ENCODE results near the gene ZNHIT6.

The ZNHIT6 gene

GRCh38 chr1:85621430-85621829 lies 86.8 kb downstream of the ZNHIT6 start:
- no peak for DNase-seq (ENCODE audit: low spot score)

- no peak for DNase-seq (ENCODE audit: low spot score)
Observed at GRCh38 chr1:85617633-85618100, 90.6 kb downstream of the ZNHIT6 start.

GRCh38 chr1:85616736-85617135 lies 91.5 kb downstream of the ZNHIT6 start:
- DNase-seq (ENCODE audit: low spot score) = no peak

GRCh38 chr1:85616364-85616705 lies 91.9 kb downstream of the ZNHIT6 start:
- no peak for DNase-seq (ENCODE audit: low spot score)

GRCh38 chr1:85615586-85616363 lies 92.5 kb downstream of the ZNHIT6 start:
- no peak for DNase-seq (ENCODE audit: low spot score)

- DNase-seq (ENCODE audit: low spot score) = no peak
Observed at GRCh38 chr1:85612704-85613361, 95.4 kb downstream of the ZNHIT6 start.

- DNase-seq (ENCODE audit: low spot score) = no peak
Observed at GRCh38 chr1:85611856-85612255, 96.4 kb downstream of the ZNHIT6 start.

- DNase-seq (ENCODE audit: low spot score) = no peak
Observed at GRCh38 chr1:85611425-85611824, 96.8 kb downstream of the ZNHIT6 start.

- no peak for DNase-seq (ENCODE audit: low spot score)
Observed at GRCh38 chr1:85609976-85610375, 98.3 kb downstream of the ZNHIT6 start.

- DNase-seq (ENCODE audit: low spot score) = no peak
Observed at GRCh38 chr1:85608851-85609250, 99.4 kb downstream of the ZNHIT6 start.

- DNase-seq (ENCODE audit: low spot score) = no peak
Observed at GRCh38 chr1:85607921-85608265, 100.3 kb downstream of the ZNHIT6 start.

- no peak for DNase-seq (ENCODE audit: low spot score)
Observed at GRCh38 chr1:85607126-85607920, 100.9 kb downstream of the ZNHIT6 start.

- no peak for DNase-seq (ENCODE audit: low spot score)
Observed at GRCh38 chr1:85606414-85606800, 101.8 kb downstream of the ZNHIT6 start.

- no peak for DNase-seq (ENCODE audit: low spot score)
Observed at GRCh38 chr1:85605484-85606413, 102.5 kb downstream of the ZNHIT6 start.

GRCh38 chr1:85604298-85604997 lies 103.8 kb downstream of the ZNHIT6 start:
- no peak for DNase-seq (ENCODE audit: low spot score)

GRCh38 chr1:85603086-85603880 lies 105.0 kb downstream of the ZNHIT6 start:
- no peak for DNase-seq (ENCODE audit: low spot score)

- no peak for DNase-seq (ENCODE audit: low spot score)
Observed at GRCh38 chr1:85602571-85602970, 105.7 kb downstream of the ZNHIT6 start.

- no peak for DNase-seq (ENCODE audit: low spot score)
Observed at GRCh38 chr1:85601901-85602300, 106.3 kb downstream of the ZNHIT6 start.

- DNase-seq (ENCODE audit: low spot score) = no peak
Observed at GRCh38 chr1:85599681-85600080, 108.6 kb downstream of the ZNHIT6 start.

All from activated CD4-positive, alpha-beta T cell treated with anti-CD3 and anti-CD28 coated beads, Interleukin-2, Interleukin-4, amounts not matched to agents 100 ng/mL and 50 ng/mL, durations not matched to agents 16 hours and 8 hours (primary cell).